ENCODE measurements around the gene SEMA7A.

Gene SEMA7A

GRCh38 chr15:74451861-74452835 is 18.4 kb upstream of the SEMA7A start:
- Histone ChIP-seq H3K27ac (ENCODE audit: low read length) (no peak overlapping the region), H3K4me3 (ENCODE audit: low read length) (no peak overlapping the region), H3K4me1 (ENCODE audit: control insufficient read depth, insufficient read depth, low read length) (no peaks in the 10 kb centered on the region), H3K36me3 (ENCODE audit: control insufficient read depth, insufficient read depth, low read length) (peaks cover 15% of the 10 kb centered on the region), H3K27me3 (ENCODE audit: control insufficient read depth, insufficient read depth, low read length) (no peaks in the 10 kb centered on the region), H3K9me3 (ENCODE audit: control insufficient read depth, insufficient read depth, low read length) (no peaks in the 10 kb centered on the region)
- WGBS (ENCODE audit: insufficient coverage, insufficient read length) = no CpG with 5 or more reads among the region's 16 CpGs
- no peak for DNase-seq (ENCODE audit: low read depth, low spot score)

- whole genome bisulfite sequencing (ENCODE audit: insufficient coverage, insufficient read length) = no CpG with 5 or more reads among the region's 2 CpGs
- DNase-seq (ENCODE audit: low read depth, low spot score) = no peak
These were observed 17.6 kb upstream of the SEMA7A start for GRCh38 chr15:74451322-74451721.

GRCh38 chr15:74449643-74450205 is 16.0 kb upstream of the SEMA7A start:
- Histone ChIP-seq H3K9me3 (ENCODE audit: control insufficient read depth, insufficient read depth, low read length) (no peaks in the 10 kb centered on the region), H3K27me3 (ENCODE audit: control insufficient read depth, insufficient read depth, low read length) (no peaks in the 10 kb centered on the region), H3K4me1 (ENCODE audit: control insufficient read depth, insufficient read depth, low read length) (no peaks in the 10 kb centered on the region), H3K4me3 (ENCODE audit: low read length) (no peak overlapping the region), H3K27ac (ENCODE audit: low read length) (no peak overlapping the region), H3K36me3 (ENCODE audit: control insufficient read depth, insufficient read depth, low read length) (peaks cover 15% of the 10 kb centered on the region)
- DNase-seq (ENCODE audit: low read depth, low spot score) = no peak
- WGBS (ENCODE audit: insufficient coverage, insufficient read length) = no CpG with 5 or more reads among the region's 12 CpGs

More at GRCh38 chr15:74451322-74451721, 17.6 kb upstream of the SEMA7A start:
- H3K27ac ChIP-seq (ENCODE audit: low read length) = no peak overlapping the region
- peaks cover 15% of the 10 kb centered on the region for H3K36me3 ChIP-seq (ENCODE audit: control insufficient read depth, insufficient read depth, low read length)
- H3K4me1 ChIP-seq (ENCODE audit: control insufficient read depth, insufficient read depth, low read length) = no peaks in the 10 kb centered on the region
- H3K27me3 ChIP-seq (ENCODE audit: control insufficient read depth, insufficient read depth, low read length) = no peaks in the 10 kb centered on the region
- H3K9me3 ChIP-seq (ENCODE audit: control insufficient read depth, insufficient read depth, low read length) = no peaks in the 10 kb centered on the region
- no peak overlapping the region for H3K4me3 ChIP-seq (ENCODE audit: low read length)

DNA sequence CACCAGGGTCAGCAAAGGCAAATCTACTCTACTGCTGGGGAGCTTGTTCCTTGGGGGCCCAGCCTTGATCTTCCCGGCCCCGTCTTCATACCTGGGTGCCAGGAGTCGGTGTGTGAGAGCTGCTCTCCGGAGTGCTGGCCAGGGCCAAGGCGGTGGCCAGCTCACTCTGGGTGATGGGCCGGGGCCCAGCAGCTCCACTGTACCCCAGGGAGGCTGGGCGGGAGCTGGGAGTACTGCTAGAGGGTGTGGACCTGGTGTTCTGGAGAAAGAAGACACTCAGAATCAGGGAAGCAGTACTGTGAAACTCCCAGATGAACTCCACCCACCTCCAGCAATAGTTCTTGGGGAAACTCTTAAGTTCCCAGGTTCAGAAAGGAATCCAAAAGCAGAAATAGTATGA is 15.3 kb upstream of the SEMA7A start:
- H3K9me3 ChIP-seq (ENCODE audit: control insufficient read depth, insufficient read depth, low read length) = no peaks in the 10 kb centered on the region
- H3K4me1 ChIP-seq (ENCODE audit: control insufficient read depth, insufficient read depth, low read length) = no peaks in the 10 kb centered on the region
- H3K4me3 ChIP-seq (ENCODE audit: low read length) = no peak overlapping the region
- no CpG with 5 or more reads among the region's 7 CpGs for WGBS (ENCODE audit: insufficient coverage, insufficient read length)
- DNase-seq (ENCODE audit: low read depth, low spot score) = no peak
- peaks cover 15% of the 10 kb centered on the region for H3K36me3 ChIP-seq (ENCODE audit: control insufficient read depth, insufficient read depth, low read length)
- H3K27me3 ChIP-seq (ENCODE audit: control insufficient read depth, insufficient read depth, low read length) = no peaks in the 10 kb centered on the region
- no peak overlapping the region for H3K27ac ChIP-seq (ENCODE audit: low read length)

GRCh38 chr15:74445816-74446763 is 12.3 kb upstream of the SEMA7A start:
- Histone ChIP-seq H3K27ac (ENCODE audit: low read length) (no peak overlapping the region), H3K4me1 (ENCODE audit: control insufficient read depth, insufficient read depth, low read length) (no peaks in the 10 kb centered on the region), H3K9me3 (ENCODE audit: control insufficient read depth, insufficient read depth, low read length) (no peaks in the 10 kb centered on the region), H3K36me3 (ENCODE audit: control insufficient read depth, insufficient read depth, low read length) (peaks cover 11% of the 10 kb centered on the region; the same call in 1 of the 2 replicates), H3K27me3 (ENCODE audit: control insufficient read depth, insufficient read depth, low read length) (no peaks in the 10 kb centered on the region), H3K4me3 (ENCODE audit: low read length) (no peak overlapping the region)
- WGBS (ENCODE audit: insufficient coverage, insufficient read length) = no CpG with 5 or more reads among the region's 9 CpGs
- no peak for DNase-seq (ENCODE audit: low read depth, low spot score)

DNA sequence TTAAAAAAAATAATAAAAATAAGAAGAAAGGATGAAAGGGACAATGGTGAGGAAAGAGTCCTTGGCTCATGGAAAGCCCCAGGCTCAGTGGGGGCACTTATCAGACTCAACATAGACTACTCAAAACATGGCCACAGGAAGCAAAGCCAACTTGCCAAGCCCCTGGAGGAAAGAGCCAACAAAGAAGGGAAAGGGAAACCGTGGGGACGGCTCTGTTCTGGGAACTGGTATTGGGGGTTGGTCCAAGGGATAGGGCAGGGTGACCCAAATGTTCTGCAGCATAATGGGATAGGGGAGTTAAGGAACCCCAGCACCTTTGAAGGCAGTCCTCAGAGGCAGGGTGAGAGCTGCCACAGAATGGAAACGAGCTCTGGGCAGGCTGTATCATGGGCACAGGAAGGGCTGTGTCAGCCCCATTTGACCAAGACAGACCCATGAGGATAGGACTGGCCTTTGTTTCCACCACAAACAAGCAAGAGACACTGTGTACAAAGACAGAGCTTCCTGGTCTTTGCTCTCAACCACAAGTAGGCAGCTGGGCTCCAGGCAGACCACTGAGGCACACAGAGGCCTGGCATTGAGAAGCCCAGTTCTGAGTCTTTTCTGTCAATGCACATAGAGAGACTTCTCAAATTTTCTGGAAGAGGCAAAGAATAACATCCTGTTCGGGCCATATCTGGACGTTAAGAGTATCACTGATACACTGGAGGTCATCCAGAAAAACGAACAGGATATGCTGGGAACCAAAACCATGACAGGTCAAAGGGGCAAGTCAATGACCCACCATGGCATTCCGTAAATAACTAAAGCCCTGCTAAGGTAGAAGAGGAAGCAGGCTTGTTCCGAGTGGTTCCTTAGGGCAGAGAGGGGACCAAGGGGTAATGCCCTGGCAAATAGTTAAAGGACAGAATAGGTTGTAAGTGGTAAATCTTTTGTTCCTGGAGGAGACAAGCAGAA is 10.6 kb upstream of the SEMA7A start:
- H3K27ac ChIP-seq (ENCODE audit: low read length) = no peak overlapping the region
- no peak for DNase-seq (ENCODE audit: low read depth, low spot score)
- H3K4me3 ChIP-seq (ENCODE audit: low read length) = no peak overlapping the region
- H3K4me1 ChIP-seq (ENCODE audit: control insufficient read depth, insufficient read depth, low read length) = no peaks in the 10 kb centered on the region
- H3K36me3 ChIP-seq (ENCODE audit: control insufficient read depth, insufficient read depth, low read length) = peaks cover 4% of the 10 kb centered on the region; the same call in 1 of the 2 replicates
- H3K9me3 ChIP-seq (ENCODE audit: control insufficient read depth, insufficient read depth, low read length) = no peaks in the 10 kb centered on the region
- no peaks in the 10 kb centered on the region for H3K27me3 ChIP-seq (ENCODE audit: control insufficient read depth, insufficient read depth, low read length)
- no CpG with 5 or more reads among the region's 8 CpGs for WGBS (ENCODE audit: insufficient coverage, insufficient read length)

- no peak for DNase-seq (ENCODE audit: low read depth, low spot score)
- no peaks in the 10 kb centered on the region for H3K9me3 ChIP-seq (ENCODE audit: control insufficient read depth, insufficient read depth, low read length)
- no CpG with 5 or more reads among the region's 14 CpGs for WGBS (ENCODE audit: insufficient coverage, insufficient read length)
These were observed 9.5 kb upstream of the SEMA7A start for GRCh38 chr15:74443100-74443909.

DNA sequence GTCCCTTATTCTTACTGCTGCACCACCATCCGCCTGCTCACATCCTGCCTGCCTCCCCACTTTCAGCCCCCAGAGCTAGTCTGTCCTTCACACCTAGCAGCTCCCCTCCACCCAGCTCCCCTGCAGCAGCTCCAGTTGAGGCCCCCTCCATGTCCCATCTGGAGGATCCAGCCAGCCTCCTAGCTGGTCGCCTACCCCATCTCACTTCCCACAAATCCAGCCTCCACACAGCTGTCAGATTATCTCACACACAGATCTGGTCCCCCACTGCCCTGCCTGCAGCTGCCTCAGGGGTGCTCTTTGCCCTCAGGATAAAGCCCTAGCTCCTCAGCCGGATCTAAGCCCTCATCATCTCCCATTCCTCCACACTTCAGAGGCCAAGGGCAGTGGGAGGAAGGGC is 8.8 kb upstream of the SEMA7A start:
- Histone ChIP-seq H3K4me1 (ENCODE audit: control insufficient read depth, insufficient read depth, low read length) (no peaks in the 10 kb centered on the region), H3K4me3 (ENCODE audit: low read length) (no peak overlapping the region), H3K27me3 (ENCODE audit: control insufficient read depth, insufficient read depth, low read length) (no peaks in the 10 kb centered on the region), H3K27ac (ENCODE audit: low read length) (no peak overlapping the region), H3K36me3 (ENCODE audit: control insufficient read depth, insufficient read depth, low read length) (no peaks in the 10 kb centered on the region), H3K9me3 (ENCODE audit: control insufficient read depth, insufficient read depth, low read length) (no peaks in the 10 kb centered on the region)
- no peak for DNase-seq (ENCODE audit: low read depth, low spot score)
- no CpG with 5 or more reads among the region's 3 CpGs for WGBS (ENCODE audit: insufficient coverage, insufficient read length)

More at GRCh38 chr15:74443100-74443909, 9.5 kb upstream of the SEMA7A start:
- no peak overlapping the region for H3K4me3 ChIP-seq (ENCODE audit: low read length)
- H3K36me3 ChIP-seq (ENCODE audit: control insufficient read depth, insufficient read depth, low read length) = no peaks in the 10 kb centered on the region
- no peaks in the 10 kb centered on the region for H3K27me3 ChIP-seq (ENCODE audit: control insufficient read depth, insufficient read depth, low read length)
- no peaks in the 10 kb centered on the region for H3K4me1 ChIP-seq (ENCODE audit: control insufficient read depth, insufficient read depth, low read length)
- no peak overlapping the region for H3K27ac ChIP-seq (ENCODE audit: low read length)

DNA sequence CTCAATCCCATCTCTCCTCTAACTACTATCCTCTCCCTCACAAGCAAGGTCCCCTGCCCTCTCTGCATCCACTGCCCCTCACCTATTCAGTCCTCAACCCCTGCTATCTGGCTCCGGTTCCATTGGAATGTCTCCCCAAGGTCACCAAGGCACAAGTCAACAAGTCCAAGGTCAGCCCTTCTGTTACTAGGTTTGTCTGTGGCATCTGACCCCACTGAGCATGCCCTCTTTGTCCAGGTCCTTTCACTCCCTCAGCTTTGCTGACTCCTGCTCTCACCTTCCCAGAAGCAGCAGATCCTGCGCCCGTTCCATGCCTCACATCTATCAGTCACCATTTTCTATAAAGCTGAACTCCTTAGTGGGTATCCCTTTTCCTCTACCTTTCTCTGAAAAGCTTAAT is 8.3 kb upstream of the SEMA7A start:
- Histone ChIP-seq H3K36me3 (ENCODE audit: control insufficient read depth, insufficient read depth, low read length) (no peaks in the 10 kb centered on the region), H3K27me3 (ENCODE audit: control insufficient read depth, insufficient read depth, low read length) (no peaks in the 10 kb centered on the region), H3K9me3 (ENCODE audit: control insufficient read depth, insufficient read depth, low read length) (no peaks in the 10 kb centered on the region), H3K4me3 (ENCODE audit: low read length) (no peak overlapping the region), H3K27ac (ENCODE audit: low read length) (no peak overlapping the region), H3K4me1 (ENCODE audit: control insufficient read depth, insufficient read depth, low read length) (no peaks in the 10 kb centered on the region)
- no CpG with 5 or more reads among the region's 3 CpGs for WGBS (ENCODE audit: insufficient coverage, insufficient read length)
- DNase-seq (ENCODE audit: low read depth, low spot score) = no peak
